Suprapubic skin (tissue), 3 donors: ENCODE results near the gene SLFN12L.

Experiments
- CTCF ChIP-seq, 2 donors: fragments of 200-600 bp in 1 of 2; fragments of 450-650 bp in 1 of 2; sonication (generic) in 1 of 2; IDR thresholded peaks; one replicate each; pipeline ENCODE4 v1.5.1; 2016 to 2019; ENCODE audit warnings: antibody characterized with exemption in 2 of 2, mild to moderate bottlenecking in 1 of 2, moderate library complexity in 1 of 2
- EP300 ChIP-seq: sonication (generic); formaldehyde crosslinking; IDR thresholded peaks from one replicate; pipeline ENCODE4 v1.6.1; 2017; ENCODE audit warnings: antibody characterized with exemption

GRCh38 chr17:35553310-35553709 lies 15.8 kb upstream of the SLFN12L start:
- no peak for TF ChIP-seq CTCF (IDR thresholded peaks at IDR 0.05)
- TF ChIP-seq EP300: no peak
